ENCODE measurements around the gene CUX1. TPM values are rescaled to one million over a fixed set of nuclear protein-coding genes. Genes with fewer than 3 reads are reported as not detected.

Gene CUX1
- total and polyA plus RNA-seq, 10 of the 15 experiments (the other 5 are each of a cell fraction or from before 2014, with no cell fraction given) = 6.1 to 48.6 (median 25.9) TPM

- TF ChIP-seq MEF2A (IDR thresholded peaks at IDR 0.05; ENCODE audit: insufficient read depth, low read depth, low read length) (0 out of 2 replicates have a peak, but pooled peaks have one; percentile 20), CHD1 (IDR thresholded peaks at IDR 0.05; ENCODE audit: low read depth, low read length) (no peak), EED (IDR thresholded peaks at IDR 0.05; ENCODE audit: low read depth) (peak; percentile 33; the same call in 1 of the 2 replicates), CBFB (IDR thresholded peaks at IDR 0.05; ENCODE audit: low read depth) (no peak), CBX5 (IDR thresholded peaks at IDR 0.05; ENCODE audit: low read depth) (peak; percentile 36; the same call in 1 of the 2 replicates), SREBF2 (IDR thresholded peaks at IDR 0.05; ENCODE audit: low read length) (no peak), SKIL (IDR thresholded peaks at IDR 0.05; ENCODE audit: low read depth, poor library complexity, severe bottlenecking) (peak; percentile 63), MXI1 (IDR thresholded peaks at IDR 0.05; ENCODE audit: low read depth, low read length) (peak; percentile 74), SPI1 (IDR thresholded peaks at IDR 0.05; ENCODE audit: borderline replicate concordance, insufficient read depth, low read depth, low read length) (peak; percentile 31; the same call in 1 of the 2 replicates), ZNF592 (IDR thresholded peaks at IDR 0.05) (no peak), BCL11A (IDR thresholded peaks at IDR 0.05; ENCODE audit: low read depth, low read length) (peak; percentile 53; the same call in 1 of the 2 replicates), BACH1 (IDR thresholded peaks at IDR 0.05; ENCODE audit: borderline replicate concordance) (no peak), RAD21 (IDR thresholded peaks at IDR 0.05; ENCODE audit: insufficient read depth, low read depth, low read length) (no peak), ESRRA (IDR thresholded peaks at IDR 0.05; ENCODE audit: low read length) (no peak), MEF2B (IDR thresholded peaks at IDR 0.05; ENCODE audit: partially characterized antibody, poor library complexity, severe bottlenecking) (no peak), SIN3A (IDR thresholded peaks at IDR 0.05; ENCODE audit: low read depth, low read length) (0 out of 2 replicates have a peak, but pooled peaks have one; percentile 50)
Observed at GRCh38 chr7:101857358-101857811, 40.0 kb downstream of the CUX1 start (continued).
